Measurements from ENCODE around the gene XPO5. TPM values are rescaled to one million over a fixed set of nuclear protein-coding genes. Genes with fewer than 3 reads are reported as not detected.
A peak's percentile ranks its signal among the peaks of the same experiment; 100 is the strongest.

XPO5 gene
- total RNA-seq, 4 donors from 2014 or later, result 24.0 to 30.4 (median 27.3) TPM

GRCh38 chr6:43613721-43614395 is 38.0 kb upstream of the XPO5 start:
- 80 to 91% methylated on average over 6 of the region's 6 CpGs for WGBS, 2 donors
- H3K4me3 ChIP-seq (ENCODE audit: low read depth, poor library complexity, severe bottlenecking), result no peak overlapping the region
- no peak for DNase-seq (ENCODE audit: low spot score in 2 of 2)
- intact Hi-C loops (cut with DNase I; ENCODE audit: low total_unique reads), result no loop called here
- TF ChIP-seq CTCF (IDR thresholded peaks at IDR 0.05) (no peak), POLR2A (IDR thresholded peaks at IDR 0.05) (no peak)

GRCh38 chr6:43610431-43610830 is 34.6 kb upstream of the XPO5 start:
- 93 to 95% methylated on average over 5 of the region's 5 CpGs for WGBS, 2 donors
- intact Hi-C loops (cut with DNase I; ENCODE audit: low total_unique reads), result no loop called here
- H3K4me3 ChIP-seq (ENCODE audit: low read depth, poor library complexity, severe bottlenecking), result no peak overlapping the region
- TF ChIP-seq POLR2A (IDR thresholded peaks at IDR 0.05) (no peak), CTCF (IDR thresholded peaks at IDR 0.05) (no peak)
- no peak for DNase-seq (ENCODE audit: low spot score in 2 of 2)

GRCh38 chr6:43609402-43609801 is 33.6 kb upstream of the XPO5 start:
- WGBS, 2 donors, result 92 to 100% methylated on average over 1 of the region's 1 CpG
- TF ChIP-seq CTCF (IDR thresholded peaks at IDR 0.05), result no peak
- TF ChIP-seq POLR2A (IDR thresholded peaks at IDR 0.05), result no peak
- no peak overlapping the region for H3K4me3 ChIP-seq (ENCODE audit: low read depth, poor library complexity, severe bottlenecking)
- intact Hi-C loops (cut with DNase I; ENCODE audit: low total_unique reads), result no loop called here
- no peak for DNase-seq (ENCODE audit: low spot score in 2 of 2)

GRCh38 chr6:43608807-43609206 is 33.0 kb upstream of the XPO5 start:
- H3K4me3 ChIP-seq (ENCODE audit: low read depth, poor library complexity, severe bottlenecking), result no peak overlapping the region
- 71 to 79% methylated on average over 1 of the region's 1 CpG for WGBS, 2 donors
- intact Hi-C loops (cut with DNase I; ENCODE audit: low total_unique reads), result no loop called here
- TF ChIP-seq POLR2A (IDR thresholded peaks at IDR 0.05) (no peak), CTCF (IDR thresholded peaks at IDR 0.05) (no peak)
- no peak for DNase-seq (ENCODE audit: low spot score in 2 of 2)

GRCh38 chr6:43608310-43608763 is 32.5 kb upstream of the XPO5 start:
- intact Hi-C loops (cut with DNase I; ENCODE audit: low total_unique reads), result no loop called here
- WGBS, 2 donors, result 1 to 3% methylated on average over 5 of the region's 5 CpGs
- no peak overlapping the region for H3K4me3 ChIP-seq (ENCODE audit: low read depth, poor library complexity, severe bottlenecking)
- DNase-seq (ENCODE audit: low spot score in 2 of 2), result peak; percentile 56 to 90
- peak in 1 of 3 donors; percentile 20 for TF ChIP-seq CTCF (IDR thresholded peaks at IDR 0.05)
- TF ChIP-seq POLR2A (IDR thresholded peaks at IDR 0.05), result no peak

GRCh38 chr6:43606019-43606418 is 30.2 kb upstream of the XPO5 start:
- DNase-seq (ENCODE audit: low spot score in 2 of 2), result no peak
- H3K4me3 ChIP-seq (ENCODE audit: low read depth, poor library complexity, severe bottlenecking), result no peak overlapping the region
- intact Hi-C loops (cut with DNase I; ENCODE audit: low total_unique reads), result no loop called here
- TF ChIP-seq CTCF (IDR thresholded peaks at IDR 0.05) (no peak), POLR2A (IDR thresholded peaks at IDR 0.05) (no peak)
- 93 to 94% methylated on average over 2 of the region's 2 CpGs for WGBS, 2 donors

Data from lower leg skin (tissue), 4 donors.